Measurements from ENCODE around the gene FAM168B.

DNA sequence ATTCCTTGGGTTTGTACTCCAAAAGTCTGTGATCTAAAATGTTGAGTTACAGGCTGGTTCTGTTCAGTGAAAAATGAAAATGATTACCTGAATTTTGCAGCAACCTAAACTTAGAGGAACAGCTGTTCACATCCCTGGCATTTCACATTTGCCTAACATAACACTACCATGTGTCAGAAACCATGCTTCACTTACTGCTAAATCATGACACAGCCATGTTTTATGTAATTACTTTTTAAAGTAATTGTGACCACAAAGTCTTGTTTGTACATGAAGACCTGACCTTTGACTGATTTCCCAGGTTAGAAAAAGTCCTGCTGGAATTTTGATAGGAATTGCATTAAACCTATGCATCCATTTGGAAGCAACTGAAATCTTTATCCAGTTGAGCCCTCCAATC, 79.1 kb downstream of the FAM168B start:
- TF ChIP-seq, protein P1, sequence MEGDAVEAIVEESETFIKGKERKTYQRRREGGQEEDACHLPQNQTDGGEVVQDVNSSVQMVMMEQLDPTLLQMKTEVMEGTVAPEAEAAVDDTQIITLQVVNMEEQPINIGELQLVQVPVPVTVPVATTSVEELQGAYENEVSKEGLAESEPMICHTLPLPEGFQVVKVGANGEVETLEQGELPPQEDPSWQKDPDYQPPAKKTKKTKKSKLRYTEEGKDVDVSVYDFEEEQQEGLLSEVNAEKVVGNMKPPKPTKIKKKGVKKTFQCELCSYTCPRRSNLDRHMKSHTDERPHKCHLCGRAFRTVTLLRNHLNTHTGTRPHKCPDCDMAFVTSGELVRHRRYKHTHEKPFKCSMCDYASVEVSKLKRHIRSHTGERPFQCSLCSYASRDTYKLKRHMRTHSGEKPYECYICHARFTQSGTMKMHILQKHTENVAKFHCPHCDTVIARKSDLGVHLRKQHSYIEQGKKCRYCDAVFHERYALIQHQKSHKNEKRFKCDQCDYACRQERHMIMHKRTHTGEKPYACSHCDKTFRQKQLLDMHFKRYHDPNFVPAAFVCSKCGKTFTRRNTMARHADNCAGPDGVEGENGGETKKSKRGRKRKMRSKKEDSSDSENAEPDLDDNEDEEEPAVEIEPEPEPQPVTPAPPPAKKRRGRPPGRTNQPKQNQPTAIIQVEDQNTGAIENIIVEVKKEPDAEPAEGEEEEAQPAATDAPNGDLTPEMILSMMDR (IDR thresholded peaks at IDR 0.05): no peak
- no peak for TF ChIP-seq POLR2A (IDR thresholded peaks at IDR 0.05)
